Astrocyte (in vitro differentiated cells and primary cell): Measurements from ENCODE around the gene HECW1. TPM values are rescaled to one million over a fixed set of nuclear protein-coding genes. Genes with fewer than 3 reads are reported as not detected.

Source experiments
- DNase-seq: peaks from one replicate; pipeline ENCODE4 v3.0.0-alpha.2; 2010; ENCODE audit warnings: low read depth
- FAIRE-seq: peaks from 2 replicates; lab custom pipeline; 2011; peaks lifted over from hg19 to GRCh38; lab: Jason Lieb, UNC
- H2AFZ ChIP-seq: 2 replicates; pipeline ENCODE4 v1.6.0; 2012; ENCODE audit warnings: low read depth, low read length, inconsistent platforms
- H3K27ac ChIP-seq: 2 replicates; pipeline ENCODE4 v1.5.1; 2011; ENCODE audit warnings: low read depth, low read length, inconsistent platforms
- H3K27me3 ChIP-seq: 2 replicates; pipeline ENCODE4 v1.6.0; 2011; ENCODE audit warnings: low read length, inconsistent platforms; ENCODE audit not compliant: insufficient read depth
- H3K36me3 ChIP-seq: 2 replicates; pipeline ENCODE4 v1.5.1; 2011; ENCODE audit warnings: low read length, inconsistent platforms; ENCODE audit not compliant: insufficient read depth
- H3K4me1 ChIP-seq: 2 replicates; pipeline ENCODE4 v1.5.1; 2011; ENCODE audit warnings: low read length, inconsistent platforms; ENCODE audit not compliant: insufficient read depth
- H3K4me2 ChIP-seq: 2 replicates; pipeline ENCODE4 v1.6.0; 2012; ENCODE audit warnings: low read length, inconsistent platforms
- H3K4me3 ChIP-seq: 2 replicates; pipeline ENCODE4 v1.5.1; 2011; ENCODE audit warnings: low read depth, mild to moderate bottlenecking, low read length, inconsistent platforms; ENCODE audit not compliant: insufficient read depth
- H3K79me2 ChIP-seq: 2 replicates; pipeline ENCODE4 v1.6.0; 2012; ENCODE audit warnings: mild to moderate bottlenecking, low read length, inconsistent platforms; ENCODE audit not compliant: insufficient read depth
- H3K9ac ChIP-seq: 2 replicates; pipeline ENCODE4 v1.6.0; 2012; ENCODE audit warnings: mild to moderate bottlenecking, low read length, inconsistent platforms
- H3K9me3 ChIP-seq: 2 replicates; pipeline ENCODE4 v1.5.1; 2012; ENCODE audit warnings: low read depth, mild to moderate bottlenecking, low read length, inconsistent platforms; ENCODE audit not compliant: insufficient read depth
- H4K20me1 ChIP-seq: 2 replicates; pipeline ENCODE4 v1.6.0; 2012; ENCODE audit warnings: low read length, inconsistent platforms; ENCODE audit not compliant: insufficient read depth
- H3K27ac Mint-ChIP-seq: one replicate; pipeline ENCODE4 v1.8.0; 2021; ENCODE audit warnings: mild to moderate bottlenecking, mixed read lengths; ENCODE audit not compliant: unreplicated experiment
- H3K27me3 Mint-ChIP-seq: one replicate; pipeline ENCODE4 v1.8.0; 2021; ENCODE audit warnings: low read depth, mixed read lengths; ENCODE audit not compliant: unreplicated experiment
- H3K36me3 Mint-ChIP-seq: one replicate; pipeline ENCODE4 v1.8.0; 2021; ENCODE audit warnings: low read depth, mixed read lengths; ENCODE audit not compliant: unreplicated experiment
- H3K4me1 Mint-ChIP-seq: one replicate; pipeline ENCODE4 v1.8.0; 2021; ENCODE audit warnings: low read depth, mixed read lengths; ENCODE audit not compliant: unreplicated experiment
- H3K4me3 Mint-ChIP-seq: one replicate; pipeline ENCODE4 v1.8.0; 2021; ENCODE audit warnings: mild to moderate bottlenecking, moderate library complexity, mixed read lengths; ENCODE audit not compliant: unreplicated experiment
- H3K9me3 Mint-ChIP-seq: one replicate; pipeline ENCODE4 v1.8.0; 2021; ENCODE audit warnings: mild to moderate bottlenecking, mixed read lengths; ENCODE audit not compliant: unreplicated experiment
- EZH2 ChIP-seq: IDR thresholded peaks from 2 replicates; pipeline ENCODE4 v1.6.1; 2012; ENCODE audit warnings: mild to moderate bottlenecking, low read length, inconsistent platforms; ENCODE audit not compliant: insufficient read depth
- total RNA-seq: library from RNA; stranded (reverse); gene quantifications from 2 replicates; pipeline ENCODE4 v1.2.1, GENCODE V29; 2021
- TF ChIP-seq, protein P1 (sequence below): IDR thresholded peaks from 2 replicates; pipeline ENCODE4 v1.5.1; 2011; ENCODE audit warnings: low read depth, mild to moderate bottlenecking, inconsistent platforms, low read length, moderate library complexity; ENCODE audit not compliant: insufficient read depth

HECW1 gene
- total RNA-seq, 1 donor from 2014 or later, result 3.3 TPM

GRCh38 chr7:43582503-43583423 is 470.3 kb downstream of the HECW1 start, which contains the start of gene STK17A:
STK17A (plus strand) TSS chr7:43583108; CDS start chr7:43583244, 136 bp downstream.
- peak within 1 kb of the TSS; percentile 93 for H3K9ac ChIP-seq
- H2AFZ ChIP-seq, result peak within 1 kb of the TSS; percentile 27

DNA sequence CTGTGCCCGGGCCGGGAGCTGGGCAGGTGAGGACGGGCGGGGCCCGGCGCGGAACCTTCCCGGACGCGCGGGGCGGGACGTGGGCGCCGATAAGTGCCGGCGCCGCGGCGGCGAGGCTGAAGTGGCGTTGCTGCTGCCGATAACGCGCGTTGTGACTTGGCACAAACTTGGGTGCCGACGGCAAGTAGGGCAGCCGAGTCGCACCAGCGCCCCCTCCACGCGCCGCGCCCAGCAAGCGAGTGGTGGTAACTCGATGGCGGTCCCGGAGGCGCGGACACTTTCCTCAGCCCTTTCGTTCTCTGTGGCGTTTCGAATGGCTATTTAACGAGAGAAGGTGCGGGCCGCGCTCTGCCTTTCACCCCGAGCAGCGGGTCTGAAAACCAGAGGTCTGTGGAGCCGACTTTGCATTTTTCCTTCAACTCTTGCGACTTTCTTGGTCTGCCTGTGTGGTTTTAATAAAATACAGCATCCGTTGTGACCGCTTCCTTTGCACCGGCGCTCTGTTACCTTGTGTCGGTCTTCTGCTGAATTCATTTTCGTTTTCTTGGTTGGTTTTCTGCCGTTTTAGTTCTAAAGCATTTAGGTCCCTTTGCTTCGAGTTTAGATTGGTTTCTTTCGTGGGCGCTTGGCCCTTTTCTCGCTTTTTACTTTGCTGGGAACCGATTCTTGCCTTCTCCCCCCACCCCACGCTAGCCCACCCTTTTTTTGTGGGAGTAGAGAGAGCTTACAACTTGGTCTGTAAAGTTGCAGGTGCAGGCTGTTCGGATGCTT is 471.2 kb downstream of the HECW1 start:
- H3K79me2 ChIP-seq, result peaks cover 57% of the 10 kb centered on the region
- H3K4me1 Mint-ChIP-seq, result peaks cover 12% of the 10 kb centered on the region
- FAIRE-seq, result no peak

More at GRCh38 chr7:43582503-43583423, 470.3 kb downstream of the HECW1 start, which contains the start of gene STK17A:
- Histone ChIP-seq H3K4me1 (peaks cover 7% of the 10 kb centered on the region), H3K27me3 (peaks cover 4% of the 10 kb centered on the region), H3K4me2 (peak within 1 kb of the TSS; percentile 86), H3K36me3 (no peaks in the 10 kb centered on the region), H3K4me3 (peak within 1 kb of the TSS; percentile 84), H3K27ac (peak within 1 kb of the TSS; percentile 82), H3K79me2 (peaks cover 48% of the 10 kb centered on the region), H3K9me3 (no peaks in the 10 kb centered on the region), H4K20me1 (peaks cover 41% of the 10 kb centered on the region)
- no peak for TF ChIP-seq EZH2
- TF ChIP-seq, protein P1, sequence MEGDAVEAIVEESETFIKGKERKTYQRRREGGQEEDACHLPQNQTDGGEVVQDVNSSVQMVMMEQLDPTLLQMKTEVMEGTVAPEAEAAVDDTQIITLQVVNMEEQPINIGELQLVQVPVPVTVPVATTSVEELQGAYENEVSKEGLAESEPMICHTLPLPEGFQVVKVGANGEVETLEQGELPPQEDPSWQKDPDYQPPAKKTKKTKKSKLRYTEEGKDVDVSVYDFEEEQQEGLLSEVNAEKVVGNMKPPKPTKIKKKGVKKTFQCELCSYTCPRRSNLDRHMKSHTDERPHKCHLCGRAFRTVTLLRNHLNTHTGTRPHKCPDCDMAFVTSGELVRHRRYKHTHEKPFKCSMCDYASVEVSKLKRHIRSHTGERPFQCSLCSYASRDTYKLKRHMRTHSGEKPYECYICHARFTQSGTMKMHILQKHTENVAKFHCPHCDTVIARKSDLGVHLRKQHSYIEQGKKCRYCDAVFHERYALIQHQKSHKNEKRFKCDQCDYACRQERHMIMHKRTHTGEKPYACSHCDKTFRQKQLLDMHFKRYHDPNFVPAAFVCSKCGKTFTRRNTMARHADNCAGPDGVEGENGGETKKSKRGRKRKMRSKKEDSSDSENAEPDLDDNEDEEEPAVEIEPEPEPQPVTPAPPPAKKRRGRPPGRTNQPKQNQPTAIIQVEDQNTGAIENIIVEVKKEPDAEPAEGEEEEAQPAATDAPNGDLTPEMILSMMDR, result peak; percentile 89
- Mint-ChIP-seq H3K36me3 (no peaks in the 10 kb centered on the region), H3K27me3 (peaks cover 6% of the 10 kb centered on the region), H3K4me1 (peaks cover 16% of the 10 kb centered on the region), H3K27ac (peak within 1 kb of the TSS; percentile 70), H3K9me3 (peaks cover 5% of the 10 kb centered on the region), H3K4me3 (peak within 1 kb of the TSS; percentile 94)
- DNase-seq, result peak; percentile 56
- no peak for FAIRE-seq

More for the DNA sequence above, 471.2 kb downstream of the HECW1 start:
- H3K4me3 Mint-ChIP-seq, result peak overlapping the region; percentile 94
- H3K9me3 Mint-ChIP-seq, result no peaks in the 10 kb centered on the region
- H3K9ac ChIP-seq, result peak overlapping the region; percentile 93
- H3K27me3 ChIP-seq, result peaks cover 4% of the 10 kb centered on the region
- H2AFZ ChIP-seq, result peak overlapping the region; percentile 27
- TF ChIP-seq, protein P1, result no peak
- no peak for TF ChIP-seq EZH2
- DNase-seq, result no peak
- H3K9me3 ChIP-seq, result no peaks in the 10 kb centered on the region
- H3K27ac ChIP-seq, result peak overlapping the region; percentile 82
- peaks cover 6% of the 10 kb centered on the region for H3K27me3 Mint-ChIP-seq
- peak overlapping the region; percentile 84 for H3K4me3 ChIP-seq
- H3K36me3 ChIP-seq, result no peaks in the 10 kb centered on the region
- peak overlapping the region; percentile 70 for H3K27ac Mint-ChIP-seq
- peaks cover 47% of the 10 kb centered on the region for H4K20me1 ChIP-seq
- H3K4me2 ChIP-seq, result peak overlapping the region; percentile 86
- H3K36me3 Mint-ChIP-seq, result no peaks in the 10 kb centered on the region
- H3K4me1 ChIP-seq, result peaks cover 7% of the 10 kb centered on the region
